AG20443 (cell line): ENCODE measurements around the gene TNFSF12.
"Not testable (repeated sequence)": the region's sequence is repeated elsewhere in the genome, so short reads cannot be mapped to it uniquely, and the experiment has no call there.

Experiments used
- DNase-seq: peaks from one replicate; pipeline ENCODE4 v3.0.0; 2012; ENCODE audit warnings: low spot score, mixed read lengths

The TNFSF12 gene

DNA sequence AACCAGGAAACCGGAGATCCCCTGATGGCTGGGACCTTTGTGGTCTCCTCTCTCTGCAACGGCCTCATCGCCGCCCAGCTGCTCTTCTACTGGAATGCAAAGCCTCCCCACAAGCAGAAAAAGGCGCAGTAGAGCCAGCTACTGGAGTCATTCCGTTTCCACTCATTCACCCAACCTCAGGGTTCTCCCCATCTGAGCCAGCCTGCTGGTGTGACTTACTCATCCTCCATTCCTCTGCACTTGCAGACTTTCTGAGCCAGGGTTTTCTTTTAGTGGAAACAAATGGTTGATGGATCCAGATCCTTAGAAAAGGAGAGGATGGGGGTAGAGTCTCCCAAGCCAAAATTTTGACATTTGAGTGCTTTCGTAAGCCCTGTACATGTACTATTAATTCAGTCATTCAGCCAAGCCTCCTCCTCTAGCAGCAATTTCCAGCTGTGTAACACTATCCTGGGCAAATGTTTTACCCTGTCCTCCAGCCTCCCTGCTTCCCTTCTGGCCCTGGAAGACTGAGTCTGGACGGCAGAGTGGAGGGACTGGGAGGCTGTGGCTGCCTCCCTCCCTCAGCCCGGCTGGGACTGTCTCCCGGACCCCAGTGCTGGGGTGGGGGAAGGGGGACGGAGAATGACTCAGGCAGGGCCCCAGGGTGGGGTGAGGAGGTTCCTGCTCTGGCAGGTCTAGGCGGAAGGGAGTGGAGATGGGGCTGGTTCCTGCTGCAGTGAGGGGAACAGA is 38.7 kb downstream of the TNFSF12 start:
- peak; percentile 90 for DNase-seq

DNA sequence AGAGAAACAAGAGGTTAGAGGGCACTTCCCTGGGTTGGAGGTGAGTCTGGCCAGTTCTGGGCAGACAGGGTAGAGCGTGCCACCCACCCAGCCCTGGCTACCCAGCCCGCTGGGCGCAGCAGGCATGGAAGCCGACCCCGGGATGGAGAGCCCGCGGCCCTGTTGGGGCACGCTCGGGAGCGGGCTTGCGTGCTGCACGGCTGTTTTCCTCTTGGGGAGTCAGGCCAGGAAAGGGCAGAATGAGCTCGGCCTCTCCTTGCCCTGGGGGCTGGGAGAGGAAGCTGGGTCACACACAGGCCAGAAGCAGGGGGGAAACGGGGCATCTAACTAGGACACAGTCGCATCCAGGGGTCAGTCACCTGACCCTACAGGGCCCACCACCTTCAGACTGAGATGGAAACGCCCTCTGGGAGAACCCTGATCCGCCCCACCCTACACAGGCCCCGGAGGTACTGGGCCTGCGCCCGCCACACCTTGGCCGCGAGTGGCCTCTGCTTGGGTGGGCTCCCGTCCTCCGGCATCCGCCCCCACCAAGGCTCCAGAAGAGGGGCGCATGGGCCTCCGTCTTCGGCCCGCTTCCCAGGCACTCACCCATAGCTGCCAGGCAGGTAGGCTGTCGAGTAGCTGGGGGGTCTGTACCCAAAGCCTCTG is 39.8 kb downstream of the TNFSF12 start:
- no peak for DNase-seq

DNA sequence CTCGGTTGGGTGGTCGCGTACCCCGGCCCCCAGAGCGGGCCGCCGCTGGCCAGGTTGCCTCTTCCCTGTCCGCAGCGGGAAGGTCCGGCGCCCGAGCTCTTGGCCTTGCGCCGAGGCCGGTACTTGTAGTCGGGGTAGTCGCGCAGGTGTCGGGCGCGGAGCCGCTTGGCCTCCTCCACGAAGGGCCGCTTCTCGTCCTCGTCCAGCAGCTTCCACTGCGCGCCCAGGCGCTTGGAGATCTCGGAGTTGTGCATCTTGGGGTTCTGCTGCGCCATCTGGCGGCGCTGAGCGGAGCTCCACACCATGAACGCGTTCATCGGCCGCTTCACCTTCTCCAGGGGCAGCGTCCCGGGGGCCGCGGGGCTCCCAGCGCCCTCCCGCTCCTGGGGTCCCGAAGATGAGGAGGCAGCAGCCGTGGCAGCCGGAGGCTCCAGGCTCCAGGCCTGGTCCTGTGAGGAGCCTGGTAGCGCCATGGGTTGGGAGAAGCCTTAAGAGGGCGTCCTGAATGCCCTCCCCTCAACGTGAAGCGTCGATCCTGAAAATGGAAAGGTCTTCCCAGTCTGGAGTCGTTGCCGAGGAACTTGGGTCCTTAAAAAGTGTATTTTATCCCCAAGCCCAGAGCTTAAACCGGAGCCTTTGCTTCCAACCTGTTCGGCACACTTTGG is 40.5 kb downstream of the TNFSF12 start:
- DNase-seq: peak; percentile 89

DNA sequence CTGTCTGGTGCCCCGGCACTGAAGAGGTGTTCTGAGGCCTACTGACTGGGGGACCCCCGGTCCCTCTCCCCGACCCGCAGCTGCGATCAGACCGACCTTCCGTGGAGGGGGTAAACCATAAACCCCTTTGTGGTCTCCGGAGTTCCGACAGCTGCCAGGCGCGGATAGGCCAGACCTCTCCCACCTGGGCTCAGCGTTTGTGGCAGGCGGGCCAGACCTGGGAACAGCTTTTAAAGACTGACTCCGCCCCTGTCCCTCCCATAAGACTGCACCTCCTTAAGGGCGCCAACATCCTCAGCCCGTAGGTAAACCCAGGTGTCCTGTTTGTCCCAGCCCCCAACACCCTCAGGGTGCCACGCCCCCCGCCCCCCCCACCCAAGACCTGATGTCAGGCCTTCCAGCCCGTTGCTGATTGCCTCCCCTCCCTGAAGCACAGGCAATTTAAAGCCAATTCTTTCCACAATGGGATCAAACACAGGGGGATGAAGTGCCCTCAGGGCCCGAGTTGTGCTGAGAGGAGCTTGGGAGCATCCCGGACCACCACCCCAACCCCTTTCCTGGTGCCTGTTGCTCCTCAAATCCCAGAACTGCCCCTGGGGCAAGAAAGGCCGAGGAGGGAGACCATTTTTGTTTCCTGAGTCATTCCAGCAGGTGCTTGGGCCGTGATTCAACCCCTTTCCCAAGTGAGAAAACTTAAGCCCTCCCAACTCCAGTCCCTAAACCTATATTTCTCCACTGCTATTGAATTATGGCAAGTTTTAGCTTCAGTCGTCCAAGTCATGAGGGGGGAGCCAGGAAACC is 41.2 kb downstream of the TNFSF12 start, which contains the start of gene SOX15:
Gene SOX15 (minus strand): TSS at position 204 of the 801 bp plus-strand sequence. CDS start 418 bp downstream, outside the sequence.
- peak; percentile 22 for DNase-seq

DNA sequence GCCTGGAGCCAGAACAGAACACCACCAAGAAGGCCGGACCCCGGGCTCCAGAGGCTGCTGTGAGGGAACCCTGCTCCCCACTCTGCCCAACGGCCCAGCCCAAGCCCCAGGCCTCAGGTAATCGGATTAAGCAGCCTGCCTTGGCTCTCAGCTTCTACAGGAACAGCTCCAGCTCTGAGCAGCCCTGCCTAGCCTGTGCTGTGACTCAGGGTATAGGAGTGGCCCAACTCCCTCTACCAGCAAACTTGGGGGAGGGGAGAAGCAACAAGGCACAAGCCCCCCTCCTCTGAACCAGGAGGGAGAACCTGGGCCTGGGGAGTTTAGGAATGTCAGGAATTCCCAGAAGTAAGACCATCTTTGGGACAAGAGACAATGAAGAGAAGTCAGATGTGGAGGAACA is 41.9 kb downstream of the TNFSF12 start:
- peak; percentile 74 for DNase-seq

DNA sequence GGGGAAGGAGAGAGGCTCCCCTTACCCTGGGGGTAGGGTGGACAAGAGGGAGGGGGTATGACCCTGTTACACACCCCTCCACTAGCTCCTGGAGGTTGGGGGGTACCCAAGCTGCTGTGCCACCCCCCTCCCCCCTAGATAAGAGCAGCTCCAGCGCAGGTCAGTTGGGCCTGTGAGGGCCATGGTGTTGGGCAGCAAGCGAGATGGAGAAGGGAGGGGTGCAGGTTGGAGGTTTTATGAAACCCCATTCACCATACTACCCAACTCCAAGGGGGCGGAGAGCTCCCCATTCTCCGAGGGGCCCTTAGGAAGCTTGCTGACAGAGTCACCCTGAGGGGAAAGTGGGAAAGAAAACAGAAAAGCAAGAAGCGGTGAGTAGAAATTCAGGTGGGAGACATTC is 42.7 kb downstream of the TNFSF12 start:
- DNase-seq: no peak

DNA sequence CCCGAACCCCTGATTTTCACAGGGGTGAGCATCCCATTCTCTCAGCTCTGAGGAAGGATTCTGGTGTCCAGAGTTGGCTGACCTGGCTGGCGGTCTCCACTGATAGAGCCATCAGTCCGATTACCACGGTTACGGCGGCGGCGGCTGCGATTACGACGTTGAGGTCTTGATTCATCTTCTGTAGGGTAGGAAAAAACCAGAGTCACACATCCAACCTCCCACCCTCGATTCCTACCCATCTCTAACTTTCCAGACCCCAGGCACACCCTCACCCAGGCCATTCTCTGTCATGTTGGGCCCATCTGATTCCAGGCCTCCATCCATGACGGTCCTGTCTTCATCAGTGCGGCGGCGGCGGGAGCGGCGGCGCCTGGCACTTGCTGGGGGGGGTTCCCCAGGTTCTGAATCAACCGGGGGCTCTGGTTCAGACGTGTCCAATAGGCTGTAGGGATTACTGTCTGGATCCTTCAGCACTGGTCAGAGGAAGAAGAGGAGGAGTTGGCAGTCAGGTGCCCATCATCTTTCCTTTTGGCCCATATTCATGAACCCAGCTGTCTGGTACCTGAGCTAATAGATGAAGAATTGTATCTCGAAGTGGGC is 43.7 kb downstream of the TNFSF12 start:
- DNase-seq: no peak

DNA sequence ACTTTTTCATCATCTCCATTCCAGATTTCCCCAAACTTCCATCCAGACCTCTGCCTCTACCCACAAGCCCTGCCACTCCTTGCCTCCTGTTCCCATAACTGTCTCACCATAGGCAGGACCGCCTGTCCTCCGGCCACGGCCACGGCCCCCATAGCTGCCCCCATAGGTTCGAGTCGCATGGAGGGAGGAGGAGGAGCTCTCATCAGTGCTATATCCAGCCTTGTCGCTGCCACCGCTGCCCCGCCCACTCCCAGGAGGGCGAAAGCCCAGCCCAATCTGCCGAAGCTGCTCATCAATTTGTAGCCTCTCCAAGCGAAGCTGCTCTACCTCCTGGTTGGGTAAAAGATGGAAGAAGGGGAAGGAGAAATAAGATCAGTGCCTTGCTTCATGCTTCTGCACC is 44.4 kb downstream of the TNFSF12 start:
- DNase-seq: no peak

DNA sequence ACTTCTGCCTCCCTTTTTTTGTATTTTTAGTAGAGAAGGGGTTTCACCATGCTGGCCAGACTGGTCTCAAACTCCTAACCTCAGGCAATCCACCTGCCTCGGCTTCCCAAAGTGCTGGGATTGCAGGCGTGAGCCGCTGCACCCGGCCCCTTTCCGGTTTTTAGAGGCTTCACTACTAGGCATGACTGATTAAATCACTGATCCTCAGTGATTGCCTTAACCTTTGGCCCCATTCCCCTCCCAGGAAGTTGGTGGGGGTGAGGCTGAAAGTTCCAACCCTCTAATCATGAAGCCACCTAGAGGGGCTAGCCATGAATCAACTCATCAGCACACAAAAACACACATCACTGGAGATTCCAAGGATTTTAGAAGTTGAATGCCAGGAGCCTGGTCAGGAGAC is 48.7 kb downstream of the TNFSF12 start:
- not testable (repeated sequence) for DNase-seq

DNA sequence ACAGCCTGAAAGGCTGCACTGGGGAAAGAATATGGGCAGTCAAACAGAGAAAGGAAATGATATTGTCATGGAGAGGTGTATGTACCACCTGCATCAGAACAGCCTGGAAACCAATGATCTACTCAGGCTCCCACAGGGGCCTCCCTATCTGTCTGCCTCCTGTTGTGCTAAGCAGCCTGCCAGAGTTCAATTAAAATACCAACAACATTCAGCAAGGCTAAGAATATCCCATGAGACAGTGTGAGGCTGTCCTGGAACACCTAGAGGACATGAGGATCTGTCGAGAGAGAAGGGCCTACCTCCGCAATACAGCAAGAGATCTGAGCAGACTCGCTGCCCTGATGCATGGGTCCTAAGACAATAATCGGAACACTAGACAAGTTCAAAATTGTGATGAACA is 57.4 kb downstream of the TNFSF12 start:
- DNase-seq: no peak
